HepG2 (cell line): Measurements from ENCODE around the gene C6orf15. TPM values are rescaled to one million over a fixed set of nuclear protein-coding genes. Genes with fewer than 3 reads are reported as not detected.
A peak's percentile ranks its signal among the peaks of the same experiment; 100 is the strongest.

ENCODE experiments used
- ATAC-seq: fragments of 200-7000 bp; cut with Tn5 transposase; 3 replicates; pipeline ENCODE4 v1.9.1; 2020; ENCODE audit warnings: mild to moderate bottlenecking, moderate library complexity
- BruUV-seq: library from RNA; stranded (reverse); fragments of 400-500 nt; replicated peaks from 2 replicates; lab custom pipeline; 2021; lab: Mats Ljungman, UMichigan
- CTCF ChIA-PET: fragments of 300-600 bp; formaldehyde crosslinking; extraction: SDS; loops from one replicate; lab custom pipeline; 2021; ENCODE audit warnings: low total read pairs, inconsistent platforms, low intra/inter-chr PET ratio; lab: Yijun Ruan, JAX
- POLR2A ChIA-PET: fragments of 350-600 bp; sonication (Branson Sonifier 250); formaldehyde crosslinking; loops from one replicate; lab custom pipeline; 2020; ENCODE audit warnings: antibody characterized with exemption, inconsistent platforms; lab: Yijun Ruan, JAX
- DNase-seq: peaks from one replicate; pipeline ENCODE4 v3.0.0-alpha.2; 2015; ENCODE audit warnings: low spot score
- FAIRE-seq: peaks from 3 replicates; lab custom pipeline; 2011; peaks lifted over from hg19 to GRCh38; lab: Jason Lieb, UNC
- H2AFZ ChIP-seq: one replicate; pipeline ENCODE4 v1.6.1; 2011; ENCODE audit warnings: low read length, inconsistent platforms
- H3K27ac ChIP-seq: fragments of 300-600 bp; 3 replicates; pipeline ENCODE4 v1.8.0; 2011; ENCODE audit warnings: mixed run types, mild to moderate bottlenecking, mixed read lengths, low read length, inconsistent platforms; ENCODE audit not compliant: insufficient read depth; ENCODE audit errors: extremely low read length
- H3K27me3 ChIP-seq, 2 experiments: fragments of 200-600 bp in 1 of 2; 2 replicates in 1 of 2; 3 replicates in 1 of 2; pipeline versions ENCODE4 v1.6.0 to v1.8.0; 2011; ENCODE audit warnings: low read length in 2 of 2, mild to moderate bottlenecking in 2 of 2, moderate library complexity in 2 of 2, inconsistent platforms in 1 of 2; ENCODE audit not compliant: insufficient read depth in 2 of 2, control insufficient read depth in 1 of 2
- H3K36me3 ChIP-seq, 2 experiments: fragments of 200-600 bp in 1 of 2; replicated peaks in 1 of 2; 2 replicates in 1 of 2; 3 replicates in 1 of 2; pipeline versions ENCODE4 v1.5.1 to v1.8.0; 2011; ENCODE audit warnings: low read length in 2 of 2, inconsistent platforms in 1 of 2; ENCODE audit not compliant: insufficient read depth in 2 of 2, control insufficient read depth in 1 of 2
- H3K4me1 ChIP-seq: 2 replicates; pipeline ENCODE4 v1.5.1; 2012; ENCODE audit warnings: low read length, inconsistent platforms; ENCODE audit not compliant: insufficient read depth
- H3K4me2 ChIP-seq: 2 replicates; pipeline ENCODE4 v1.6.0; 2011; ENCODE audit warnings: low read depth, low read length, inconsistent platforms
- H3K4me3 ChIP-seq, 3 experiments: fragments of 200-600 bp in 1 of 3; sonication (generic), shearing (Covaris generic) in 1 of 3; replicated peaks in 1 of 3; 2 replicates each; pipeline ENCODE4 v1.5.1; 2011 to 2016; ENCODE audit warnings: low read length in 3 of 3, inconsistent platforms in 2 of 3, low read depth in 2 of 3, mild to moderate bottlenecking in 2 of 3, control low read depth in 1 of 3, mixed read lengths in 1 of 3; ENCODE audit not compliant: insufficient read depth in 1 of 3
- H3K79me2 ChIP-seq: one replicate; pipeline ENCODE4 v1.6.1; 2011; ENCODE audit warnings: low read length, inconsistent platforms; ENCODE audit not compliant: insufficient read depth
- H3K9ac ChIP-seq: 2 replicates; pipeline ENCODE4 v1.6.0; 2011; ENCODE audit warnings: mild to moderate bottlenecking, low read depth, low read length, inconsistent platforms; ENCODE audit not compliant: insufficient read depth
- H3K9me3 ChIP-seq: 2 replicates; pipeline ENCODE4 v1.5.1; 2012; ENCODE audit warnings: mild to moderate bottlenecking, low read length
- H4K20me1 ChIP-seq: 2 replicates; pipeline ENCODE4 v1.6.0; 2011; ENCODE audit warnings: inconsistent platforms, mild to moderate bottlenecking, low read length, moderate library complexity; ENCODE audit not compliant: insufficient read depth
- CCAR2 ChIP-seq: fragments of 200-400 bp; formaldehyde crosslinking; optimal IDR thresholded peaks from 2 replicates; pipeline ENCODE3; 2018; ENCODE audit warnings: low read depth, mild to moderate bottlenecking, low read length, moderate library complexity
- CHCHD3 ChIP-seq: sonication (generic); formaldehyde crosslinking; IDR thresholded peaks from 2 replicates; pipeline ENCODE4 v1.8.0; 2022; ENCODE audit warnings: mild to moderate bottlenecking, missing genetic modification reagents, moderate library complexity
- JARID2 ChIP-seq: sonication (generic); formaldehyde crosslinking; IDR thresholded peaks from 2 replicates; pipeline ENCODE4 v1.8.1; 2023; ENCODE audit warnings: missing genetic modification reagents, inconsistent platforms; ENCODE audit not compliant: insufficient replicate concordance
- MAZ ChIP-seq, 2 experiments: sonication (generic) in 1 of 2; formaldehyde crosslinking in 1 of 2; IDR thresholded peaks; 2 replicates each; pipeline versions ENCODE4 v1.5.0 to v1.6.1; 2012 to 2020; ENCODE audit warnings: low read depth in 2 of 2, mild to moderate bottlenecking in 2 of 2, borderline replicate concordance in 1 of 2, improper control_type of control experiment in 1 of 2, low read length in 1 of 2, missing genetic modification reagents in 1 of 2, moderate library complexity in 1 of 2
- SMC3 ChIP-seq: IDR thresholded peaks from 2 replicates; pipeline ENCODE4 v1.6.1; 2011; ENCODE audit warnings: low read length, improper control_type of control experiment
- SMYD3 ChIP-seq: sonication (generic); formaldehyde crosslinking; IDR thresholded peaks from 2 replicates; pipeline ENCODE4 v1.8.1; 2023; ENCODE audit warnings: mild to moderate bottlenecking, missing genetic modification reagents
- SRSF1 ChIP-seq: fragments of 200-400 bp; formaldehyde crosslinking; optimal IDR thresholded peaks from 2 replicates; pipeline ENCODE3; 2017; ENCODE audit warnings: mild to moderate bottlenecking, low read depth, low read length, moderate library complexity
- TAF1 ChIP-seq: sonication (generic); formaldehyde crosslinking; IDR thresholded peaks from 2 replicates; pipeline ENCODE4 v1.4.0; 2020; ENCODE audit warnings: missing genetic modification reagents
- ZFAT ChIP-seq: sonication (generic); formaldehyde crosslinking; conservative IDR thresholded peaks from 2 replicates; pipeline ENCODE4 v1.8.1; 2023; ENCODE audit warnings: missing genetic modification reagents, inconsistent platforms
- ZFP37 ChIP-seq: sonication (generic); formaldehyde crosslinking; IDR thresholded peaks from 2 replicates; pipeline ENCODE4 v1.4.0; 2020; ENCODE audit warnings: missing genetic modification reagents, borderline replicate concordance
- ZMAT3 ChIP-seq: sonication (generic); formaldehyde crosslinking; conservative IDR thresholded peaks from 2 replicates; pipeline ENCODE4 v1.7.0; 2021; ENCODE audit warnings: missing genetic modification reagents
- ZNF576 ChIP-seq: sonication (generic); formaldehyde crosslinking; IDR thresholded peaks from 2 replicates; pipeline ENCODE4 v1.4.0; 2020; ENCODE audit warnings: mild to moderate bottlenecking, missing genetic modification reagents
- ZNF639 ChIP-seq: conservative IDR thresholded peaks from 2 replicates; pipeline ENCODE4 v1.6.1; 2018; ENCODE audit warnings: missing genetic modification reagents
- ZNF724P ChIP-seq: sonication (generic); formaldehyde crosslinking; IDR thresholded peaks from 2 replicates; pipeline ENCODE4 v1.8.0; 2022; ENCODE audit warnings: missing genetic modification reagents, borderline replicate concordance
- WGBS: methylation state at CpG from one replicate; pipeline ENCODE4 v1.1.6; 2017; ENCODE audit warnings: low lambda C conversion rate; 5-methylcytosine and 5-hydroxymethylcytosine counted together
- in situ Hi-C: cut with HindIII; loops from 2 replicates; pipeline ENCODE4 v1.10.0; 2017; ENCODE audit warnings: low pct_unique_long_range_greater_than_20kb; ENCODE audit not compliant: extremely low pct_ligation_motif_present
- intact Hi-C: fragments of 100-400 bp; cut with micrococcal nuclease; formaldehyde crosslinking; loops from one replicate; pipeline ENCODE4 v1.10.0; 2022; ENCODE audit not compliant: unreplicated experiment
- polyA plus RNA-seq, 8 experiments: library from polyadenylated mRNA; depleted of rRNA in 3 of 8; stranded (reverse) in 7 of 8; unstranded in 1 of 8; fragments of >200 nt; fragmentation: Illumina TruSeq in 4 of 8; extraction: Trizol in 4 of 8; gene quantifications; 2 replicates each; pipeline versions ENCODE4 v1.2.1 to v1.2.3, GENCODE V29; 2011 to 2016; ENCODE audit warnings: low read depth in 4 of 8, missing spikeins in 1 of 8, mixed read lengths in 1 of 8; ENCODE audit not compliant: insufficient read depth in 1 of 8
- total RNA-seq, 5 experiments: library from RNA; depleted of rRNA; stranded (reverse); fragments of >200 nt; fragmentation: Illumina TruSeq; extraction: Trizol; gene quantifications; 2 replicates each; pipeline ENCODE4 v1.2.3, GENCODE V29; 2016; ENCODE audit warnings: low read depth in 1 of 5

Gene C6orf15
- total and polyA plus RNA-seq, 2 of the 13 experiments (the other 11 are each of a cell fraction or from before 2014, with no cell fraction given), result not detected

GRCh38 chr6:31157513-31158139, 45.3 kb upstream of the C6orf15 start, which contains the start of gene CCHCR1 (continued):
- TF ChIP-seq ZNF724P (CRISPR knock-in tag), result 0 out of 2 replicates have a peak, but pooled peaks have one; percentile 57
- no peak for TF ChIP-seq JARID2 (CRISPR knock-in tag)
- 0 out of 2 replicates have a peak, but pooled peaks have one; percentile 6 for TF ChIP-seq ZMAT3
- TF ChIP-seq SRSF1, result no peak
- TF ChIP-seq ZNF639 (CRISPR knock-in tag), result 0 out of 2 replicates have a peak, but pooled peaks have one; percentile 6
- TF ChIP-seq TAF1 (CRISPR knock-in tag), result no peak; the same call in 1 of the 2 replicates
- TF ChIP-seq ZFAT (CRISPR knock-in tag), result no peak
- TF ChIP-seq SMC3, result no peak
- no peak for TF ChIP-seq CCAR2
- 0 out of 2 replicates have a peak, but pooled peaks have one; percentile 60 for TF ChIP-seq CHCHD3
- TF ChIP-seq ZNF576 (CRISPR knock-in tag), result no peak

- DNase-seq (no peak), FAIRE-seq (no peak), ATAC-seq (no peak)
- ChIA-PET CTCF (no interaction called here), POLR2A (no interaction called here)
- H2AFZ ChIP-seq, result no peak overlapping the region
- in situ Hi-C loops (no loop called here), intact Hi-C loops (no loop called here)
- H3K9me3 ChIP-seq, result no peaks in the 10 kb centered on the region
- H4K20me1 ChIP-seq, result no peaks in the 10 kb centered on the region
- no peaks in the 10 kb centered on the region for H3K79me2 ChIP-seq
- H3K27ac ChIP-seq, result no peak overlapping the region
- 96% methylated on average over 7 of the region's 7 CpGs for WGBS
- peaks cover 30% of the 10 kb centered on the region for H3K4me1 ChIP-seq
- TF ChIP-seq SMYD3 (CRISPR knock-in tag) (no peak), ZFP37 (CRISPR knock-in tag) (no peak), MAZ (IDR thresholded peaks at IDR 0.05; ENCODE audit: borderline replicate concordance, low read depth, low read length) (no peak), MAZ (CRISPR knock-in tag; IDR thresholded peaks at IDR 0.05; ENCODE audit: low read depth) (no peak)
- H3K27me3 ChIP-seq, result no peaks in the 10 kb centered on the region
- peak overlapping the region in 1 of 3 experiments; percentile 90; a peak in 1 of 6 replicates for H3K4me3 ChIP-seq
- BruUV-seq, result no TSS peak
- H3K36me3 ChIP-seq, result peaks cover 1 to 18% of the 10 kb centered on the region in 2 experiments; a peak in 4 of 5 replicates
- H3K9ac ChIP-seq, result no peak overlapping the region
- peak overlapping the region; percentile 99; the same call in 1 of the 2 replicates for H3K4me2 ChIP-seq
These were observed 44.3 kb upstream of the C6orf15 start for GRCh38 chr6:31156641-31157040.
